Fibroblast of villous mesenchyme (primary cell): ENCODE data around the gene TOX2. TPM values are rescaled to one million over a fixed set of nuclear protein-coding genes. Genes with fewer than 3 reads are reported as not detected.

Experiments used
- DNase-seq: peaks from one replicate; pipeline ENCODE4 v3.0.0-alpha.2; 2010; ENCODE audit warnings: low read depth
- H3K4me3 ChIP-seq: 2 replicates; pipeline ENCODE4 v1.5.1; 2011; ENCODE audit warnings: low read depth, mild to moderate bottlenecking, low read length
- CTCF ChIP-seq: IDR thresholded peaks from 2 replicates; pipeline ENCODE4 v1.5.1; 2012; ENCODE audit warnings: low read depth, mild to moderate bottlenecking, low read length; ENCODE audit not compliant: insufficient read depth
- total RNA-seq: library from RNA; depleted of rRNA; stranded (reverse); fragments of >200 nt; gene quantifications from 2 replicates; pipeline ENCODE4 v1.2.3, GENCODE V29; 2012

The TOX2 gene
- total RNA-seq, 1 donor = 0.43 TPM

GRCh38 chr20:43961541-43962471 lies 47.2 kb downstream of the TOX2 start:
- no peak overlapping the region for H3K4me3 ChIP-seq
- DNase-seq = no peak
- no peak for TF ChIP-seq CTCF

GRCh38 chr20:43962530-43962929 lies 47.9 kb downstream of the TOX2 start:
- no peak overlapping the region for H3K4me3 ChIP-seq
- no peak for DNase-seq
- no peak for TF ChIP-seq CTCF

GRCh38 chr20:43963233-43963632 lies 48.6 kb downstream of the TOX2 start:
- no peak for DNase-seq
- no peak for TF ChIP-seq CTCF
- no peak overlapping the region for H3K4me3 ChIP-seq

GRCh38 chr20:43963872-43964791 lies 49.5 kb downstream of the TOX2 start:
- no peak overlapping the region for H3K4me3 ChIP-seq
- DNase-seq = peak; percentile 84
- TF ChIP-seq CTCF = no peak

- H3K4me3 ChIP-seq = no peak overlapping the region
- no peak for DNase-seq
- no peak for TF ChIP-seq CTCF
Measured at GRCh38 chr20:43968341-43969000, 53.8 kb downstream of the TOX2 start.

- H3K4me3 ChIP-seq = no peak overlapping the region
- no peak for TF ChIP-seq CTCF
- DNase-seq = no peak
Measured at GRCh38 chr20:43969028-43969447, 54.4 kb downstream of the TOX2 start.
